AG04450 (cell line): ENCODE data around the gene CBX2. TPM values are rescaled to one million over a fixed set of nuclear protein-coding genes. Genes with fewer than 3 reads are reported as not detected.

Experiments
- CTCF ChIA-PET: fragments of 300-600, 350-600 bp; formaldehyde crosslinking; extraction: SDS; loops from one replicate; lab custom pipeline; 2022; ENCODE audit warnings: antibody characterized with exemption, inconsistent platforms; lab: Charles Lee
- POLR2A ChIA-PET: fragments of 350-600 bp; formaldehyde crosslinking; extraction: SDS; loops from one replicate; lab custom pipeline; 2021; ENCODE audit warnings: antibody characterized with exemption, inconsistent platforms; lab: Yijun Ruan, JAX
- DNase-seq: peaks from one replicate; pipeline ENCODE4 v3.0.0-alpha.2; 2011; ENCODE audit warnings: low read depth, low spot score
- H3K27ac ChIP-seq: one replicate; pipeline ENCODE4 v1.5.1; 2012; ENCODE audit warnings: low read depth, low read length, control low read depth
- H3K27me3 ChIP-seq: one replicate; pipeline ENCODE4 v1.6.0; 2012; ENCODE audit warnings: low read length; ENCODE audit not compliant: control insufficient read depth, insufficient read depth
- H3K4me3 ChIP-seq: 2 replicates; pipeline ENCODE4 v1.5.1; 2011; ENCODE audit warnings: mild to moderate bottlenecking, low read depth, low read length, control low read depth
- H3K9me3 ChIP-seq: 2 replicates; pipeline ENCODE4 v1.5.1; 2012; ENCODE audit warnings: low read length; ENCODE audit not compliant: control insufficient read depth, insufficient read depth
- CTCF ChIP-seq: IDR thresholded peaks from 2 replicates; pipeline ENCODE4 v1.5.1; 2011; ENCODE audit warnings: low read depth, low read length, control low read depth, inconsistent platforms
- polyA plus RNA-seq: library from polyadenylated mRNA; depleted of rRNA; stranded (reverse); fragments of >200 nt; gene quantifications from 2 replicates; pipeline ENCODE4 v1.2.3, GENCODE V29; 2011

The CBX2 gene
- polyA plus RNA-seq, 1 experiment, result 2.3 TPM

DNA sequence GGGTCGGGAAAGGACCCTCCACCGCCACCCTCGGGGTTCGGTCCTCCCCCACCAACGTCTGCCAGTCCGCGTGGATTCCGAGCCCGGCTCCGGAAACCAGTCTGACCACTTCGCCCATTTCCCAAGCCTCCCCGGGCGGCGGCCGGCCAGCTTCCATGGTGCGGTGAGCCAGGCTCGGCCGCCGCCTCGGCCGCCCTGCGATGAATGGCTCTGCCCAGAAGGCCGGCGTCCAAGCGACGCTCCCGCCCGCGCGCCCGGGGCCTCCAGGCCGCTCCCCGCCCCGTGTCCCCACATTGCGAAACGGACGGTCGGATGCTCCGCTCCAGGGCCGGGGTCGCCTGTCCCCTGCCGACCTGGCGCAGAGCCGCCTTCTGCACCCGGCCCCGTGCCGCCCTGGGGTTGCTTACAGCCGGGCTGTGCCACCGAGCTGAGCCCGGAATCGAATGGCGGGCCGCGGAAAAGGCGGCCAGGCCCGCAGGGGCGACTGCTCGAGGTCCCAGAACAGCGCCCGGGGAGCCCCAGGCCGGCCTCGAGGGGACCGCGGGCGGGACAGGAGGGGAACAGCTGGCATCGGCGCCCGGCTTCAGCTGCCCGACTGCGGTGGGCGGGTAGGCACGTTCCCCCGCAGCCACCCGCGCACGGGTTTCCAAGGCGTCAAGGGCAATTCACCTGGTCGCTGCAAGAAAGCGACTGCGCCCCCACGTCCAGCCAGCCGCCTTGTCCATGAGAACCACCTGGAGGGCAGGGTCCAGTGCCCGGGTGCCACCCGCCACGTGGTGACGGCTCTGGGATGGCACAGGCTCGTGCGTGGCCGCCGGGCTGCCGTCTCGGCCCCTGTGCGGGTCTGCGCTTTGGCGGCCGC, 37.3 kb downstream of the CBX2 start:
- Histone ChIP-seq H3K27ac (no peak overlapping the region), H3K27me3 (peaks cover 86% of the 10 kb centered on the region), H3K9me3 (no peaks in the 10 kb centered on the region; the same call in 1 of the 2 replicates), H3K4me3 (no peak overlapping the region; the same call in 1 of the 2 replicates)
- no peak for DNase-seq
- no peak for TF ChIP-seq CTCF
- ChIA-PET POLR2A (interaction anchor here (0.6 to 5.5 kb wide), 2 partner anchors 22 to 24 kb away, joined by 3 to 26 read pairs; partner anchors contain the start of gene CBX4), CTCF (no interaction called here)

GRCh38 chr17:79815836-79816461, 38.0 kb downstream of the CBX2 start:
- no peak for TF ChIP-seq CTCF
- Histone ChIP-seq H3K27ac (no peak overlapping the region), H3K27me3 (peaks cover 82% of the 10 kb centered on the region), H3K9me3 (no peaks in the 10 kb centered on the region; the same call in 1 of the 2 replicates), H3K4me3 (no peak overlapping the region)
- ChIA-PET POLR2A (interaction anchor here (3.9 kb wide), 1 partner anchor 23 kb away, joined by 17 read pairs; the partner anchor contains the start of gene CBX4), CTCF (no interaction called here)
- DNase-seq, result no peak

DNA sequence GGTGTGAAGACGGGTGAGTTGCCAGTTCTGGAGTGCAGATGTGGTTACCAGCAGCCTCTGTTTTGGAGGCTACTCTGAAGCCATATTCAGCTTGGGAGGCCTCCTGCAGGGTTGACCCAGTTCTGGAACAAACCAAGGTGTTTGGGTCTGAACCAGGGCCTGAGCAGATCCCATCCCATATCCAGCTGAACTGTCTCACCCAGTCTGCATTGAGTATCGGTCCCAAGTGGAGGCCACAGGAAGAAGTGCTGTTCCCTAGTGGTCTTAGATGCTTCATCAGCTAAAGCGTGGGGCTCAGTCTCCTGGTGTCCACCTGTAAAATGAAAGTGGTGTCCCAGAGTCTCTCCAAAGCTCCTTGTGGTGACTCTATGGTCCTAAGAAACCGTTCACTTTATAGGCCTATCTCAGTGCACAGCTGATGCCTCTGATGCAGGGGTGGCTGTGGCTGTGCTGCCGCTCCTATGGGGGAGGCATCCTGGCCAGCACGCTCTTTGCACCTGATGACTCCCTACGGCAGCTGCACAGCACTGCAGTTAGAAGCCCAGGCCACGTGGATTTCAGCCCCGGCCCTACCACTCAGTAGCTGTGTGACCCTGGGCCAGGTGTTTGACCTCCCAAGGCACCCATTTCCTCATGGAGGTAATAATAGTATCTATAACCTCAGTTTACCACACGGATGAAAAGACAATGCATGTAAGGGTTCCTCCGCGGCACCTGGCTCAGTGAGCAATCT, 40.2 kb downstream of the CBX2 start:
- H3K27ac ChIP-seq, result no peak overlapping the region
- H3K4me3 ChIP-seq, result no peak overlapping the region
- ChIA-PET CTCF (interaction anchor here (1.4 kb wide), 1 partner anchor 190 kb away, joined by 3 read pairs; no protein-coding TSS in a partner anchor), POLR2A (interaction anchor here (3.9 kb wide), 1 partner anchor 21 kb away, joined by 17 read pairs; the partner anchor contains the start of gene CBX4)
- TF ChIP-seq CTCF, result no peak
- H3K9me3 ChIP-seq, result no peaks in the 10 kb centered on the region; the same call in 1 of the 2 replicates
- peaks cover 67% of the 10 kb centered on the region for H3K27me3 ChIP-seq
- DNase-seq, result no peak

- H3K27me3 ChIP-seq, result peaks cover 63% of the 10 kb centered on the region
- H3K4me3 ChIP-seq, result no peak overlapping the region
- CTCF ChIA-PET, result no interaction called here
- POLR2A ChIA-PET, result interaction anchor here (3.9 kb wide), 1 partner anchor 20 kb away, joined by 17 read pairs; the partner anchor contains the start of gene CBX4
- H3K9me3 ChIP-seq, result no peaks in the 10 kb centered on the region; the same call in 1 of the 2 replicates
- no peak for DNase-seq
- no peak overlapping the region for H3K27ac ChIP-seq
- no peak for TF ChIP-seq CTCF
These were observed 41.1 kb downstream of the CBX2 start for GRCh38 chr17:79819085-79819484.
